Activated naive CD8-positive, alpha-beta T cell treated with anti-CD3 and anti-CD28 coated beads, Interleukin-2, amount 50 U/mL, for 24 hours (primary cell): Measurements from ENCODE around the gene RUFY1.
A peak's percentile ranks its signal among the peaks of the same experiment; 100 is the strongest.
"Not testable (repeated sequence)": the region's sequence is repeated elsewhere in the genome, so short reads cannot be mapped to it uniquely, and the experiment has no call there.

Source experiments
- ATAC-seq: fragments of 150-1000 bp; cut with Tn5 transposase; one replicate; pipeline ENCODE4 v1.10.0; 2021
- DNase-seq: peaks from one replicate; pipeline ENCODE4 v3.0.0; 2021
- H3K27ac Mint-ChIP-seq: one replicate; pipeline ENCODE4 v1.8.0; 2021; ENCODE audit warnings: mild to moderate bottlenecking, mixed read lengths
- H3K27me3 Mint-ChIP-seq: one replicate; pipeline ENCODE4 v1.8.0; 2021; ENCODE audit warnings: mixed read lengths
- H3K36me3 Mint-ChIP-seq: one replicate; pipeline ENCODE4 v1.8.0; 2021; ENCODE audit warnings: low read depth, mixed read lengths
- H3K4me1 Mint-ChIP-seq: one replicate; pipeline ENCODE4 v1.8.0; 2021; ENCODE audit warnings: mixed read lengths
- H3K4me3 Mint-ChIP-seq: one replicate; pipeline ENCODE4 v1.8.0; 2021; ENCODE audit warnings: mild to moderate bottlenecking, moderate library complexity, mixed read lengths
- H3K9me3 Mint-ChIP-seq: one replicate; pipeline ENCODE4 v1.8.0; 2021; ENCODE audit warnings: mixed read lengths

Gene RUFY1

DNA sequence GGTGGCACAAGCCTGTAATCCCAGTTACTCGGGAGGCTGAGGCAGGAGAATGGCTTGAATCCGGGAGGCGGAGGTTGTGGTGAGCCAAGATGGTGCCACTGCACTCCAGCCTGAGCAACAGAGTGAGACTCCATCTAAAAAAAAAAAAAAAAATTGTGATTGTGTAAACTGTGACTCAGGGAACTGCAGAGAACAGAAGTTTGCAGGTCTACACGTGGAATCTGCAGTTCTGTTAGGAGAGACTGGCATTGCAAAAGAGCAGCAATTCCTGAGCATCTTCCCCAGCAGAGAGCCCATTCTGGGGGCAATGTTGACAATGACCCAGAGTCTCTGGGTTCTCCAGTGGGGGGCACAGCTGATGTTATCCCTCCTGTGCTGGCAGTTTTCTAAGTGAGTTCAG, 91.4 kb downstream of the RUFY1 start:
- ATAC-seq, H3K27me3 Mint-ChIP-seq, H3K4me3 Mint-ChIP-seq, H3K4me1 Mint-ChIP-seq, DNase-seq, H3K9me3 Mint-ChIP-seq, H3K36me3 Mint-ChIP-seq, H3K27ac Mint-ChIP-seq: not testable (repeated sequence)

DNA sequence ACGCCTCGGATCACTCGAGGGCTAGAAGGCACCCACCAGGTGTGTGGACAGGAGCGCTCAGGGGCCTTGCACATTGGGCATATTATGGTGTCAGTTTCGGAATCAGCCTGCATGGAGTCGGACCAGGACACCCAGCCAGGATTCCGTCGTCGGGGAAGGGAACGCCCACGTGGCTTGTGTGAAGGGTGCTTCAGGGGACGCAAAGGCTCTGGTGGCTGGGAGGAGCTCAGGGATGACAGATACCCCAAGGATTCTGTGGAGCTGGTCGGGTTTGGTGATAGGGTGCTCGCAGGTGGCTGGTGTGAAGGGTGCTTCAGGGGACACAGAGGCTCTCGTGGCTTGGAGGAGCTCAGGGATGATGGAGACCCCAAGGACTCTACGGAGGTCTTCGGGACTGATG, 92.3 kb downstream of the RUFY1 start:
- not testable (repeated sequence) for H3K27me3 Mint-ChIP-seq, H3K4me1 Mint-ChIP-seq, H3K9me3 Mint-ChIP-seq, H3K4me3 Mint-ChIP-seq, H3K36me3 Mint-ChIP-seq, DNase-seq, ATAC-seq, H3K27ac Mint-ChIP-seq

DNA sequence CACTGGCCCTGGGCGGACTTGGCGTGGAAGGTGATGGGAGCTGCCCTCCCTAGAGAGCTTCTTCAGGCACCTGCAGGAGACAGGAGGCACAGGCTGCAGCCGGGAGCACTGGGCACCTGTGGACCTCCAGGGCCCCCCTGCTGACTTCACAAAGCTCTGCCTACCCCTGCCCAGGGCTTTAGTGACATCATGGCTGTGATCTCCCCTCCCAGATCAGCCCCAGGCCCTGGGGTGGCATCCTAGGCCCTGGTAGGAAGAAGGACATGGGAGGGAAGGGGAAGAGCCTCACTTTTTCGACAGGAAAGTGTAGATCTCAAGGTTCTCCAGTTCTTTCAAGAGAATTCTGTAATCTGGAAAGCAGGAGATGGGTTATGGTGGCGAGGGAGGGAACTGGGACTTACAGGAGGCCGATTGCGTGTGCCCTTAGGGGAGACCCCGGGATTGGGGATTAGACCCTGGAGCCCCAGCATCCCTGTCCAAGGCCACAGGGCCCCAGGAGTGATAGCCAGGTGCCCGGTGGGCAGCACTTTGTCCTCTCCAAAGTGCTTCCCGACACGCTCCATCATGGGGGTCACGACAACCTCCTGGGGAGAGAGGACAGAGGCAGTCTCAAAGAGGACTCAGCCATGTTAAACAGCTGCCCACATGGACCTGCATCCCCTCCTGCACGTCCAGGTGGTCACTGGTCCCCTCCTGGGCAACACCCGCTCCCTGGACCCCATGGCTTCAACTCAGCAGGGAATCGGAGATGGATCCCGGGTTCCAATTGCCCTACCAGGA, 93.0 kb downstream of the RUFY1 start:
- H3K4me1 Mint-ChIP-seq, H3K36me3 Mint-ChIP-seq, H3K27me3 Mint-ChIP-seq, H3K9me3 Mint-ChIP-seq, DNase-seq, H3K27ac Mint-ChIP-seq, ATAC-seq, H3K4me3 Mint-ChIP-seq: not testable (repeated sequence)

DNA sequence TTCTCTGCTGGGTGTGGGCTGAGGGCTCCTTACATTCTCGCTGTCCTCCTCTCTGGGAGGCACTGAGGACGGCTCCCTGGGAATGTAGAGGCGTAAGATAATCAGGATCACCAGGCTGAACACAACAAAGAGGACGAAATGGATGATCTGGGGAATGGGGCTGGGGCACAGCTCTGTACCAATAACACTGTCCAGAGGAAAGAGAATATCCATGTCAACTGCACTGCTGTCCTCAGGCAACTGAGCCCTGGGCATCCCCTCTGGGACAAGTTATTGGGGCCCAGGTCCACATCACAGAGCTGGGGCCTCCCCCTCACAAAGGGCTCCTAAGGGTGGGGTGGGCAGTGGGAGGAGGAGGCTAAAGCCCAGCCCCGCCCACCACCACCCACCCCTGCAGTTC, 94.4 kb downstream of the RUFY1 start:
- not testable (repeated sequence) for H3K4me1 Mint-ChIP-seq, H3K9me3 Mint-ChIP-seq, DNase-seq, H3K27me3 Mint-ChIP-seq, ATAC-seq, H3K36me3 Mint-ChIP-seq, H3K4me3 Mint-ChIP-seq, H3K27ac Mint-ChIP-seq

DNA sequence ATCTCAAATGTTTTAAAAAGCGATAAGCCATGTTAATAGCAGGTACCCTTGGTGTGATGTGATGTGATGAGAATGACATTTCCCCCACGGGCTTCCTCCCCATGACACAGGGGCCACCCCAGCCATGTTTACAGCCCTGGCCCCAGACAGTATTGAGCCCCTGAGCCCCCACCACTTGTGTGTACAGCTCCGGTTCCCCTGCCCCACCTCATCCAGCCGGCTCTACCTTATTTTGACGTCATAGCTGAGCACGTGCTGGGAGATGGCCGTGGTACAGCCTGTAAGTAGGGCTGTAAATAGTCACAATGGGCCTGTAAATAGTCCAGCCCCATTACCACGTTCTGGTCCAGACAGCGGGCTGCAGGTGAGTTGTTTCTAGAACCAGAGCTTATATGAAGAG, 98.1 kb downstream of the RUFY1 start:
- ATAC-seq (no peak), DNase-seq (no peak)
- H3K27ac Mint-ChIP-seq = no peak overlapping the region
- H3K9me3 Mint-ChIP-seq = no peaks in the 10 kb centered on the region
- no peaks in the 10 kb centered on the region for H3K27me3 Mint-ChIP-seq
- H3K4me1 Mint-ChIP-seq = no peaks in the 10 kb centered on the region
- H3K36me3 Mint-ChIP-seq = no peaks in the 10 kb centered on the region
- no peak overlapping the region for H3K4me3 Mint-ChIP-seq

DNA sequence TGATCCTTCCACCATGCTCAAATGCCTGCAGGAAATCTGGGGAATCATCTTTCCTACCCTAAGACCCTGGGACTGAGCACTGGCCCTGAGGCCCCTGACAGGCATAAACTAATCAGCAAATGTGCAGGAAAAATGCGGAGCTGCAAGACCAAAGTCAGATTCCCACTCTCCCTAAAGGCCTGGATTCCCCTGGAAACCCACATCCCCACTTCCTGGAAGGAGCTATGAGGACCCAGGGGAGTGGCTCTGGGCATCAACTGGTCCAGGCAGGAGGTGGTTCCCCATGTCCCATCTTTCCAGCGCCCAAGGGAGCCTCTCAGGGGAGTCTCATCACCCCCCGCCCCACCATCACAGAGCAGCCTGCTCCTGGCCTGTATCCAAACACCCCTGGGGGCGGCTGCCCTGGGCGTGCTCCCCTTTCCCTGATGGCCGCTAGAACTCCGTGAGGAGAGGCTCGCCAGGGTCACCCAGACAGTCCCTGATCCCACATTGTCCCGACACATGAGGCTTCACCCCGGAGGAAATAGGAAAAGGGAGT, 98.9 kb downstream of the RUFY1 start:
- ATAC-seq, H3K9me3 Mint-ChIP-seq, DNase-seq, H3K27me3 Mint-ChIP-seq, H3K27ac Mint-ChIP-seq, H3K4me3 Mint-ChIP-seq, H3K4me1 Mint-ChIP-seq, H3K36me3 Mint-ChIP-seq: not testable (repeated sequence)

DNA sequence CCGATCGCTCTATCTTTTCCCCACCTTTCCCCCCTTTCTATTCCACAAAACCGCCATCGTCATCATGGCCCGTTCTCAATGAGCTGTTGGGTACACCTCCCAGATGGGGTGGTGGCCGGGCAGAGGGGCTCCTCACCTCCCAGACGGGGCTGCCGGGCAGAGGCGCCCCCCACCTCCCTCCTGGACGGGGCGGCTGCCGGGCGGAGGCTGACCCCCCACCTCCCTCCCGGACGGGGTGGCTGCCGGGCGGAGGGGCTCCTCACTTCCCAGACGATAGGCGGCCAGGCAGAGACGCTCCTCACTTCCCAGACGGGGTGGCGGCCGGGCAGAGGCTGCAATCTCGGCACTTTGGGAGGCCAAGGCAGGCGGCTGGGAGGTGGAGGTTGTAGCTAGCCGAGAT, 99.9 kb downstream of the RUFY1 start:
- H3K4me3 Mint-ChIP-seq, H3K27me3 Mint-ChIP-seq, H3K36me3 Mint-ChIP-seq, H3K27ac Mint-ChIP-seq, DNase-seq, ATAC-seq, H3K4me1 Mint-ChIP-seq, H3K9me3 Mint-ChIP-seq: not testable (repeated sequence)

DNA sequence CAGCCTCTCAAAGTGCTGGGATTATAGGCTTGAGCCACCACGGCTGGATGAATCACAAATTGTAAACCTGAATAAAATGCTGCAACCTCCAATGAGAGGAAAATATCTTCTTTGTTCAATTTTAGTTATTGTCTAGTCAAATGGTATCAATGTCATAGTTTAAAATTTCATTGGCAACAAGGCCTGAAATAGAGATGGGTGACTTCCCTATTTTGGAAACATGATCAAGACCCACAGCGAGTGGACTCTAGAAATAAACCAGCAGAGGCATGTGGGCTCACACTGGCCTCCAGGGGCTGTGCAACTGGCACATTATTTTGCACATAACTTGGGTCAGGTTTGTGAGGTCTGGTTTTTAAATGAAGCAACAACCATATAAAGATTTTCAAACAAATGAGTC, 102.8 kb downstream of the RUFY1 start:
- not testable (repeated sequence) for H3K9me3 Mint-ChIP-seq, DNase-seq, H3K36me3 Mint-ChIP-seq, H3K4me1 Mint-ChIP-seq, H3K27me3 Mint-ChIP-seq, H3K27ac Mint-ChIP-seq, H3K4me3 Mint-ChIP-seq, ATAC-seq

DNA sequence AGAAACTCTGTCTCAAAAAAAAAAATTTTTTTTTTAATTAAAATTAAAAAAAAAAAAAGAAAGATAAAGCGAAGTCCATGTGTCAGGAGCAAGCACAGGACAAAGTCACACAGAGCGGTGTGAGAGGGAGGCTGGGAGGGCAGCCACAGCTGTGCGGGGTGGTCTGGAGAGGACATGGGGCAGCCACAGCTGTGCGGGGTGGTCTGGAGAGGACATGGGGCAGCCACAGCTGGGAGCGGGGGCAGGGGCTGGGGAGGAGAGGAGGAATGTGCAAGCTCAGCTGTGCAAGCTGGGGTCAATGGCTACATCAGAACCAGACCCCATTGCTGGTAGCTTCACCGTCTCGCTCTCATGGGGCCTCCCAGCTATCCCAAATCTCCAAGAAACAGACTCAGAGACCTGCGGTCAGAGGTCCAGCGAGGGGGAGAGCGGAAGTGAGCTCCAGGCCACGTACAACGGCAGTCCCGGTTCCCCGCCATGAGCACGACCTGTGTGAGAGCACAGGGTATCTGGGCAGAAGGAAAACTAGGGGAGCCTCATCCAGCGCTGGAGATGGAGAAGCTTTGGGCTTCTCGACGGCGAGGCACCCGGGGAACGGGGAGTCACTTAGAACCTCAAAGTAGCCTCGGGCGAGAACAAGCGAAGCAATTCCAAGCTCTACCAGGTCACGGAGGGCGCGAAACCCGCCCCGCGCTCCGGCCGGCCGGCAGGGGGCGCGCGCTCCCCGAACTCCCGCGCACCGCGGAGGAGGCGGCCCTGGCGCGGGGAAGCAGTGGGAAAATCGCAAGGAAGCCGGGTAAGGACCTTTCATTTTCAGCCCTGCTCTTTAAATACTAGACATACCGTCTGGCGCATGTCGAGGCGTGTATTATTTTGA, 107.2 kb downstream of the RUFY1 start:
- H3K27me3 Mint-ChIP-seq, H3K4me3 Mint-ChIP-seq: not testable (repeated sequence)

DNA sequence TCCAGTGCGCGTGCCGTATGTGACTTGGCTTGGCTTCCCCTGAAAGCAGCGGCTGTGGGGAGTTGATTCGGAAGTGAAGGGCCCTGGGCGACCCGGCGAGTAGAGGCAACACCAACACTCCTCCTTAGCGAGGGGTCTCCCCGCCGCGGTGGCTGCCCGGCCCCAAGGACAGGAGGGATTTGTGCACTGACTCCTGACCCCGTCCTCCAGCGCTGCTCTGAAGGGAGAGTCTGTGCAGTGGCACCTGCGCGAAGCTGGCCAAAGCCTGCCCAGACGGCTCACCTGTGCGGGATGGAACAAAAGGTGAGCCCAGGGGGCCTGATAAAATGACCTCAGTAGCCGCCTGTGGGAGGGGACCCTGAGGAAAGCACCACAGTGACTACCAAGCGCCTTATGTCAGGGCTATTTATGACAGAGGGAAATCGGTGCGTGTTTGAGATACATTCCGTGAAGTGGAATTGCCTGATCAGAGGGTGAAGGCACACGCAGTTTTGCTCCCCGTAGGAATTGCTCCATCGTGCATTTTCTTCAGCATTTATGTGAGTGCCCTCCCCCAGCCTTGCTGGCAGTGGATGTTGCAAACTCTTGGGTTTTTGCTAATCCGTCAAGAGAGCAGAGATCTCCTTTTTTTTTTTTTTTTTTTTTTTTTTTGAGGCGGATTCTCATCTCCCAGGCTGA, 108.0 kb downstream of the RUFY1 start:
- H3K36me3 Mint-ChIP-seq, DNase-seq, H3K27ac Mint-ChIP-seq, ATAC-seq, H3K27me3 Mint-ChIP-seq, H3K4me1 Mint-ChIP-seq, H3K9me3 Mint-ChIP-seq: not testable (repeated sequence)
- H3K4me3 Mint-ChIP-seq = peak overlapping the region; percentile 74

More for the DNA sequence above, 107.2 kb downstream of the RUFY1 start:
- DNase-seq, H3K4me1 Mint-ChIP-seq, H3K9me3 Mint-ChIP-seq, H3K27ac Mint-ChIP-seq, H3K36me3 Mint-ChIP-seq: not testable (repeated sequence)
- peak; percentile 97 for ATAC-seq
